GM19043 (cell line): ENCODE measurements around the gene PSRC1.
A peak's percentile ranks its signal among the peaks of the same experiment; 100 is the strongest.

ENCODE experiments used
- ATAC-seq: cut with Tn5 transposase; IDR thresholded peaks from one replicate; pipeline ENCODE4 v1.9.1; 2021; ENCODE audit warnings: low read depth; ENCODE audit not compliant: unreplicated experiment

PSRC1 gene

DNA sequence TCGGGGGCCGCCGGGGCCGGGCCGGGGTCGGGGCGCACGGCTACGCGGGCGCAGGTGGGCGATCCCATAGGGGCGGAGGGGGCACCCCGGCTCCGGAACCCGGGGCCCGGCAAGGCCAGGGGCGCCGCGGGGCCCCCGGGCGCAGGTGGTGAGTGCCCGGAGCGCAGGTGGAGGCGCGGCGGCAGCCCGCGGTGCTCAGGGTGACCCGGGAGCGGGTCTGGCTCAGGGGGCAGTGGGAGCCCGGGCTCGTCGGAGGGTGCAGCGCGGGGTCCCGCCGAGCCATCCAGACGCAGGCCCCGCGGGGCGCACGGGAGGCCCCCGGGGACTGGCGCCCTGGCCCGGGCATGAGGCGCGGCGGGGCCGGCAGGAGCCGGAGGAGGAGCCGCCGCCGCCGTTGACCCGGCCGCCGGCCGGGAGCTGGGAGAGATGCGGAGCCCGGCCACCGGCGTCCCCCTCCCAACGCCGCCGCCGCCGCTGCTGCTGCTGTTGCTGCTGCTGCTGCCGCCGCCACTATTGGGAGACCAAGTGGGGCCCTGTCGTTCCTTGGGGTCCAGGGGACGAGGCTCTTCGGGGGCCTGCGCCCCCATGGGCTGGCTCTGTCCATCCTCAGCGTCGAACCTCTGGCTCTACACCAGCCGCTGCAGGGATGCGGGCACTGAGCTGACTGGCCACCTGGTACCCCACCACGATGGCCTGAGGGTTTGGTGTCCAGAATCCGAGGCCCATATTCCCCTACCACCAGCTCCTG lies 33.1 kb downstream of the PSRC1 start:
- peak; percentile 27 for ATAC-seq

DNA sequence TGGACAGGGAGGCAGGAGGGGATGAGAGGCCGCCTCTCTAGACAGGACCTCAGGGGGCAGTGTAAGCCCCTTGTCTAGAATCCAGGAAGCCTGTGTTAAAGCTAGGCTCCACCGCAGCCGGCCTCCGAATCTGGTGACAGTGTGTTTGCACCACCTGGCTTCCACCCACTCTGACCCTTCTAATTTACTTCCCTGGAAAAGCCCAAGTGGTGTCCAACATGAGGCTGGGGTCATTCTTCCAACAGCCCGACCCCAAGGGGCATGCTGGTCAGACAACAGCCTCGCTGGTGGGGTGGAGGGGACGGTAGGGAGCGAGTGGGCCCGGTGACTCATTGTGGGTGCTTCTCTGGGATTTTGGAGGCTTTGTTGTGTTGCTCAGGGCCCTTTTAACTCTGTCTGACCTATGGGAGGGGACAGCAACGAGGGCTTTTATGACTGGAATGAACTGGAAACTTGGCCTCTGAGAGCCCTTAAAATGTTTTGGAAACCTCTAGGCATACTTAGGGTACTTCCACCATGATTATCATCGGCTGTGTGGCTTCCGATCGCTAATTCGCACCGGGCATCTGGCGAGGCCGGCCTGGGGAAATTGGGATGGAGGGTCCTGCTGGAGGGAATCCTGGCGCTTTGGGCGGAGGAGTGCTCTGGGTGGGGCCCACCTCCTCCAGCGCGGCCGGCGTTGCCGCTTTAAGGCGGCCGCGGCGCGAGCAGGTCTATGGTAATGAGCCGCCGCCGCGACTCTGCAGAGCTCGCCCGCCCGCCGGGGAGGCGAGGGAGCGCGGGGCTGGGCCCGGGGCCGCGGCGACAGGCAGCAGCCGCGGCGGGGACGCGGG lies 33.9 kb downstream of the PSRC1 start, which contains the start of gene CELSR2:
Gene CELSR2 (plus strand): TSS at position 743 of the 833 bp plus-strand sequence. CDS start 541 bp downstream, outside the sequence.
- ATAC-seq, result peak; percentile 84

DNA sequence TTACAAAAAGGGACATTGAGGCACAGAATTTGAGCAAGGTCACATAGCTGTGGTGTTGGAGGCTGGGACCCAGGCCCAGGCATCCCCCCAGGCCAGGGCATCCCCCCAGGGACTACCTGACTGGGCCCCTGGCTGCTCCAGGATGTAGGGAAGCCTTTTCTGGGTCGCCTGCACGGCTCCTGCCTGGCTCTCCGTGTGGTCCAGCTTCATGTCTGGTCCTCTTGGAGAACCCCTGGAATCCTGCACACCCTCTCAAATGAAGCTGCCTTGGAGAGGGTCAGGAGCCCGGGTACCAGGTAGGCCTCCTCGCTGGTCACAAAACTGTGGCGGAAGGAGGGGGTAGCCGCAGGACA lies 34.5 kb downstream of the PSRC1 start:
- no peak for ATAC-seq

DNA sequence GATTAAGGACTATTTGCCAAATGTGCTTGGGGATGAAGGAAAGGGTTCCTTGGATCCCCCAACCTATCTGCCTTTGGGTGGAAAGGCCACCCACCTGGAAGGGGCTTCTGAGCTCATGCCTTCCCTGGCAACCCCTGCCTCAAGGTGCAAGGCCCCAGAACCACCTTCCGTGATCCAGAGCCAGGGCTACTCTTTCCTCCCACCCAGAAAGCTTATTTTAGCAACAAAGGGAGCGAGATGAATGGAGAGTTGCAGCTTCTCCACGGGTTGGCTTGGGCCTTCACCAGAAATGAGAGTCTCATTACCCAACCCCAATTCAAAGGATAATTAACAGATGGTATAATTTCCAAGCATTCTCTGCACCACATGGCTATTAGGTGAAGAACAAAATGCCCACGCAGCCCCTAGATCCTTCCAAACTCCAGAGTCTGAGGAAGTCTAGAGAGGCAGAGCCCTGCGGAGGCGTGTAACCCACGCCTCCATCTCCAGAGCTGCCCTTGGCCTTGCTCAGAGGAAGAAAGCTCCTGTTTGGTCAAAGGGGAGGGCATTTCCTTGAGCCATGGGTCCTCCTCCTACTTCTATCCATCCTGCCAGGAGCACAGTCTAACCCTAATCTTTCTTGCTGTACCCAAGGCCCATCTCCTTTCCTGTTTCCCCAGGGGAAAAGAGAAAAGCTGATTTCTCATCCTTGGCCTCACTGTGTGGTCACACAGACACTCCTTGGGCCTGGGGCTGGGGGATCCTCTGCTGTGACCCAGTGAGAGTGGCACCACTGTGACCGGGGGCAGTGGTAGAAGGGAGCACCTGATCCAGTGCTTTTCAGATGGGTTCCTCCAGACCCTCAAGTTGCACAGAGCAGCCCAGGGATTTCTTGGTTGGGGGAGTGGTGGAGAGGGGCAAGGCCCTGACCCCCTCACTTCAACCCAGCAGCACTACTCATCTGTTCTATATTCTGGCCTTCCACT lies 35.3 kb downstream of the PSRC1 start:
- ATAC-seq, result no peak

DNA sequence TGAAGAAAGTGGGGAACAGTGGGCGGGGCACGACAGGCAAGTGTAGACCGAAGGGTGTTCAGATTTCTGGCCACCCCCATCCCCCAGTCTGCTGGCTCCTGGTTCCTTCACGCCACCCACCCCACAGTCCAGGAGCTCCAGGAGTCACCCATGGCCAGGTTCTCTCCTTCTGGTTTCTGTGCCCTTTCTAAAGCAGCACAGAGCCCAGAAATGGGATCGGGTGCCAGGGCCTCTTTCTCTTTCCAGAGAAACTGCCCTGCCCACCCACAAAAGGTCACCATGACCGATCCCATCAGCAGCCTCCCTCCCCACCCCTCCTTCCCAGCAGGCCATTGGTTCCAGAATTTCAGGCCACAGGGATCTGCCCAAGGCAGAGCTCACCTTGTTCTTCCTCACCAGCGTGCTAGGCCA lies 36.8 kb downstream of the PSRC1 start:
- no peak for ATAC-seq

DNA sequence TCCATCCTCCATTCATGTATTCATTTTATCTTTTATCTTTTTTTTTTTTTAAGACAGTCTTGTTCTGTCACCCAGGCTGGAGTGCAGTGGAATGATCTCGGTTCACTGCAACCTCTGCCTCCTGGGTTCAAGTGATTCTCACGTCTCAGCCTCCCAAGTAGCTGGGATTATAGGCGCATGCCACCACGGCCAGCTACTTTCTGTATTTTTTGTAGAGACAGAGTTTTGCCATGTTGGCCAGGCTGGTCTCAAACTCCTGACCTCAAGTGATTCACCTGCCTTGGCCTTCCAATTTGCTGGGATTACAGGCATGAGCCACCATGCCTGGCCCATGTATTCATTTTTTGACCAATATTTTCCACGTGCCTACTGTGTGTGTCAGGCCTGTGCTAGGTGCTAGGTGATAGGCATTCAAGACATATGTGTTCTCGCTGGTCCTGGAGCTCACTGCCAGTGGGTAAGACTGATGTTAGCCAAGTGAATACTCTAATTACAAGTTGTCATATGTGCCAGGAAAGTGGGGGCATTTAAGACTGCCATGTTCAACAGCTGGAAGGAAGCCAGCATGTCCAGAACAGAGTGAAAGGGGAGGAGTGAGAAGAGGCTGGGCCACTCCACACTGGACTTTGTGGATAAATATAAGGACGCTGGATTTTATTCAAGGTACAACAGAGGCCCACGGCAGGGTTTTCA lies 38.9 kb downstream of the PSRC1 start:
- ATAC-seq, result no peak

DNA sequence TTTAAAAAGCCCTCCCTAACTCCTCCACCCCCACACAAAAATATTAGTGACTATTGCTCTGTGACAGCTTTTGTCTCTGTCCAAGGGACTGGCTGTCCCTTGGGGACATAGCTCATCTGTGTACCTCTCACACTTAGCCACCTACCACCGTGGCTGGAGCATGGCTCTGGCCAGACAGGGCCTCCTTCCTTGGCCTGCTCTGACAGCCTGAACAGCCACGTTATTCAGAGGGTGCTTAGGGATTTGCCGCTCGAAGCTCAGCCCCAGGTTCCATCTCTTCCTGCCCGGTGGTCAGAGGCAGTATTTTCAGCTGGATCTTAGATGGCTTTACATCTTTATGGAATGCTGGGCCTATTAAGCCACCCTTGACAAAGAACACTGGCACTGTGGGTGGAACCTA lies 39.7 kb downstream of the PSRC1 start:
- ATAC-seq, result no peak

DNA sequence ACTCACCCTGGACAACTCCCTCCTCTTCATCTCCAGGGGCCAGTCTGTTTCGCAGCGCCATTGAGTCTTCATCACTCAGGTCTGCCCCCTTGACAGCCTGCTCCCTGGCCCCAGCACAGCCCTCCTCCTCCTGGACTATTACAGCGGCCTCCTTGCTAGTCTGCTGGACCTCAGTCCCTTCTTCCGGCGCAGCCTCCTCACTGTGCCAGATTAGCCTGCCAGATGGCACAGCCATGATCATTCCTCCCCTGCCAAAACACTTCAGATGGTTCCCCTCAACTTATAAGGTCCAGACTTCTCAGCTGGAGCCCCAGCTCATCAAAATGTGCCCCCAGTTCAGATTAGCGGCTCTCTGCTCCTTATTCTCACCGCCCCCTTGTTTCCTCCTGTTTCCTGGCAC lies 40.6 kb downstream of the PSRC1 start:
- ATAC-seq, result no peak

DNA sequence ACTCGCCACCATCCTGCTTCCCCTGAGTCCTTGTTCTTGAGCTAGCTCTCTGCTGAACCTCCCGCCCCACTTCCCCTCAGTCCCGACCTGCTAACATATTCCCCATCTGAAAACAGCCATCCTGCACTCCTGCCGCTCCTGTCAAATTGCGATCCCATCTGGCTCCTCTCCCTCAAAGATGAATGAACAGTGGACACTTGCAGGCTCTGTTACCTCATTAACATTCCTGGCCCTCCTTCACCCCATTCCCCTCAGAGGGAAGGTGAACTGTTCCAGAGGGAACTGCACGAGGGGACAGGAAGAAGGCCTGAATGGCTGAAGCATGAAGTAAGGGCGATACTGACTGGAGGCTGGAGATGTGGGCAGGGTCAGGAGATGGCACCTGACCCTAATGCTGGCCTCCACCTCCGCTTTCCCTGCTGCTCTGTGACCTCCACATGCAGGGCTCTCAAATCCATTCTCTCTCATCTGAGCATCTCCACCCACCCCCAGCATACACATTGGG lies 41.1 kb downstream of the PSRC1 start:
- no peak for ATAC-seq

DNA sequence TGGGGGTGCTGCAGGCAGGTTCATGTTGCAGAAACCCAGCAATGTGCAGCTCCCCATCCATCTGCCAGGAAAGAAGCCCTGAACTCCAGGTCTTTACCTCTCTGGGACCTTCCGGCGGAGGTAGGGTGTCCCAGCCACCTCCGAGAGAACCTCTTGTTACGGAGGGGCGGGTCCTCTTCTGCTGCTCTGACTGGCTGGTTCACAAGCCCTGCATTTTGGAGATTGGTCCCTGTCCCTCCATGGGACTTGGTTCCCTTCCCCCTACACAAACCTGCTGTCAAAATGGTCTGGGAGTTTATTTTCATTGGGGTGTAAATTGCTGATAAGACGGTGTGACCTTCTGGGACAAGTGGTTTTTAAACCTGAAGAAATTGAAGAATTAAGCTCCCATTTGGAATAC lies 41.6 kb downstream of the PSRC1 start:
- ATAC-seq, result no peak

DNA sequence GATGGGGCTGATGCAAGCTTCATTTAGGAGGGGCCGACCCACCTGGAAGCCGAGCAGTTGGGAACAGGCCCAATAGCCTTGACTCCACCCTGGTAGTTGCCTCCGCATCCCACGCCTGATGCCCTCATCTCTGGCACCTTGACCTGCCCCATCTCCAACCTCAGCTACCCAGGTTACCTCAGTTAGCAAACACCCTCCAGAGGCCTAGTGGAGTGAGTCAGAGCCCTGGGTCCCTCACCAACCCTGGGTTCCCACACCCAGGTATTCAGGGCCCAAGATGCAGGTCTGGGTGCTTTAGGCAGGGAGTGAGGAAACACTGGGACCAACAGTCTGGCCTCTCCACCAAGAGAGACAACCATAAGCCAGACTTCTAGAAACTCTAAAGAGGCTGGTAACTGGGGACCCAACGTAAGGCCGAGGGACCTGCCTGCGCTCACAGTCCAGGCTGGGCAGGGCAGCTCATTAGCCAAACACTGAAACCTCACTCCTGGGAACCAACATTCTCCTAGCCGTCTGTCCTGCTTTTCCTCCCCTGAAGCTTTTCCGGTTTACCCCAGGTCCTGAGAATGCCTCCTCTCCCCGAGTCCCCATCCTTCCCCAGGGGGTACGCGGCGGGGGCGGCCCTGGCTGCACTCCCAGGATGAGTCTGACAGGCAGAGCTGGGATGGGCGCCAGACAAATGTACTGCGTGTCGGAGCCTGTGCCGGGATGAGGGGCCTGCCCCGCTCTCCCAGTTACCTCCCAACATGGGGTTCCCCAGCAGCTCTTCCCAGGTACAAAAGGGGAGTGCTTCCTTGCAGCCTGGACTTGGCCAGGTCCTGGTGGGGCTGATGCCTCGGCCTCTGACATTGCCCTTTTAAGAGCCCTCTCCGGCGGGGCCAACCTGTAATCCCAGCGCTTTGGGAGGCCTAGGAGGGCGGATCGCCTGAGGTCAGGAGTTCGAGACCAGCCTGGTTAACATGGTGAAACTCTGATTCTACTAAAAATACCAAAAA lies 42.5 kb downstream of the PSRC1 start:
- ATAC-seq, result no peak

DNA sequence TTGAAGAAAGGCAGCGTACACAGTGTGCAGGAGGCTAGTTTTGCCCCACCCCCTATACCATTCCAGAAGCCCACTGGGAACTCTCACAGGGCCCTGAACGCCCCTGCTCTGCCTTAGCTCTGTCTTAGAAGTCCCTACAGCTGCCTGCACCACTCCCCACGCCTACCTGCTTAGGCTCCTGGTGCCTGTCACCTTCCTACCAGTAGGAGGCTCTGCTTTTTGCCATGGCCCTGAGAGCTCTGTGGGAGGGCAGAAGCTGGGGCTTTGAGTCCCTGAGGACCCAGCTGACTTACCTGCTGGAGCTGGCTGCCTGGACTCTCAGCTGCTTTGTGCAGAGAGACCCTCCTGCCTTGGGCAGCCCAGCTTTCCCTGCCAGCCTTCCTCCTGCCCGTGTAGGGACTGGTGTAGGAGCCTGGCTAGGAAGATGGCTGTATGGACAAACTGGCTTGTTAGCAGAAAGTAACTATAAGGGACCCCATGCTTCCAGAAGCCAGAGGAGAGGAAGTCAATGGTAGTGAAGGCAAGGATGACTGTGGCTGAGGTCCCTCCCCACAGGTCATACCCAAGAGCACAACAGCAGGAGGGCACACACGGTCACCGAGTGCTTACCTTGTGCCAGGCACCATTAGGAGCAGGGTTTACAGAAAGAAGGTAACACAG lies 43.4 kb downstream of the PSRC1 start:
- no peak for ATAC-seq

DNA sequence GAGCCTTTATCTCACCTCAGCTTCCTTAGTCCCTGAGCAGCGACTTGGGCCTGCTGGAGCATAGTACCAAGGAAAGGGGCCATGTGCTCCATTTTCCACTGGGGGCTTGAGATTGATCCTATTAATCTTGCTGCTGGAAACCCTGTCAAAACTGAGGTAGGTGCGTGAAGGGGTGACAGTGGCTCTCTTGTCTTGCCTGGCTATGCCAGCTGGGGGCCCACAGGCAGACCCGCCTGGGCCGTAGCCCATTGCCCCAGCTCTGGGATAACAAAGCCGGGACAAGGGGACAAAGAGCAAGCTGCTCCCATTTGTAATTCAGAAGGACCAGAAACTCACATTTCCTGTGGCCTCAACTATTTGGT lies 43.9 kb downstream of the PSRC1 start:
- ATAC-seq, result no peak

DNA sequence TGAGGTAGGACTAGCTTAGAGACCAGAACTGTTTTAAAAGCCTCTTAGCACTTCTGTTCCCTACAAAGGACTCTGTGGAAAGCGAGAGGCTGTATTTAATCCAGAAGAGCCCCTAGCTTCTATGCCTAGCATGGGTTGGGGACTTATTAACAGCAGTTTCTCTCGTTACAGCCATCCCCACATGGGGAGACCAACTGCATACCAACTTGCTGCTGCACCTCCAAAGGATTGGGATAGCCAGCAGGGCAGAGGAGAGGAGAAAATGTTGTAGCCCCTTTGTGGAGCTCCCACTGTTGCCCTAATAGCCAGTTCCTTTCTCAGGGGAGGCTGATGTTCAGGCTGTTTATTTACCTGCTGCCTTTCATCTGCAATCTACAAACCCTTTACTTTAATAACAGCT lies 44.6 kb downstream of the PSRC1 start:
- ATAC-seq, result no peak

DNA sequence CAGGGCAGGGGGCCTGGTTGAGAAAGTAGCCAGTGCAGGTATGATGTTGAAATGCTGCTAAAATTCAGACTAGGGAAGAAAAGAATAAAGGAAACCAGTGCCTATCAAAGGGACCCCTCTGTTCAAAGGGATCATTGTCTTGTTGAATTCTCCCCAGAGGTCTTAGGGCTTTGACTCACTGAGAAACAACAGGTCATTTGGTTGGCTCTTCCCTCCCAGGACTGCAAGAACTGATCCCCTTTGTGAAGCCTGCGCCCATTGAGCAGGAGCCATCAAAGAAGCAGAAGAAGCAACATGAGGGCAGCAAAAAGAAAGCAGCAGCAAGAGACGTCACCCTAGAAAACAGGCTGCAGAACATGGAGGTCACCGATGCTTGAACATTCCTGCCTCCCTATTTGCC lies 45.4 kb downstream of the PSRC1 start:
- ATAC-seq, result no peak

DNA sequence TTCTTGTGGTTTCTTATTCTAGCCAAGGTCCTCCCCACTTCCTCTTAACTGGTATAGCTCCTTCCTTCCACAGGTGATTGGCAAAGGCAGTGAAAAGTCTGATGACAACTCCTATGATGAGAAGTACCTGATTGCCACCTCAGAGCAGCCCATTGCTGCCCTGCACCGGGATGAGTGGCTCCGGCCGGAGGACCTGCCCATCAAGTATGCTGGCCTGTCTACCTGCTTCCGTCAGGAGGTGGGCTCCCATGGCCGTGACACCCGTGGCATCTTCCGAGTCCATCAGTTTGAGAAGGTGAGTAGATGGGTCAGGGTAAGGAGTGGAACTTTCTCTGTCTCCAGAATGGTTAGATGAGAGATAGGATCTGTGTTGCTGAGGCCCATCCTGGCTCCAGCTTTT lies 47.8 kb downstream of the PSRC1 start:
- no peak for ATAC-seq

DNA sequence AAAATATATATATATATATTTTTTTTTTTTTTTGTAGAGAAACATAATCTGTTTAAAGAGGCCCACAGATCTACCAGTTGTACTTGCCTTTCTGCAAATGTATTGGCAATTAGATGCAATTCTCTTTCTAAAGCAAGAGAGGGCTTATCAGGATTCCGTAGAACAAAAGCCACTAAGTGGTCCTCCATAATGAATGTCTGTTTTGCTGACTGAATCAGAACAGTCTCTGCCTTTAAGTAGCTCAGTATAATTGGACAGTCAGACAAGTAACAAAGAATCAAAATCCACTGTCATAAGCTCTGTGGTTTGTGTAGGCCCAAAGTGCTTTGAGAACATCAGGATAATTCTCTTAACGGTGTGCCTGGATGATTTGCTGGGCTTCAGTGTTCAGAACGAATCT lies 51.9 kb downstream of the PSRC1 start:
- ATAC-seq, result no peak
